GM21737 (cell line): ENCODE measurements around the gene ABCG5.

Source experiments
- ATAC-seq: cut with Tn5 transposase; IDR thresholded peaks from one replicate; pipeline ENCODE4 v1.9.1; 2021; ENCODE audit warnings: mild to moderate bottlenecking, moderate library complexity; ENCODE audit not compliant: unreplicated experiment

ABCG5 gene

GRCh38 chr2:43842866-43843226 lies 4.2 kb upstream of the ABCG5 start:
- ATAC-seq, result no peak

GRCh38 chr2:43841949-43842865 lies 3.6 kb upstream of the ABCG5 start:
- ATAC-seq, result no peak

- no peak for ATAC-seq
Observed at GRCh38 chr2:43840965-43841364, 2.3 kb upstream of the ABCG5 start.

GRCh38 chr2:43839776-43840564 lies 1.3 kb upstream of the ABCG5 start:
- ATAC-seq, result no peak

GRCh38 chr2:43837831-43838559 lies 644 bp downstream of the ABCG5 start:
- ATAC-seq, result no peak

- ATAC-seq, result no peak
Observed at GRCh38 chr2:43837033-43837432, 1.6 kb downstream of the ABCG5 start.

- no peak for ATAC-seq
Observed at GRCh38 chr2:43832457-43832856, 6.2 kb downstream of the ABCG5 start.

GRCh38 chr2:43831543-43832294 lies 6.9 kb downstream of the ABCG5 start:
- no peak for ATAC-seq

- no peak for ATAC-seq
Observed at GRCh38 chr2:43826305-43827250, 12.1 kb downstream of the ABCG5 start.

GRCh38 chr2:43825841-43826240 lies 12.8 kb downstream of the ABCG5 start:
- no peak for ATAC-seq

GRCh38 chr2:43824951-43825493 lies 13.6 kb downstream of the ABCG5 start:
- no peak for ATAC-seq

GRCh38 chr2:43824512-43824911 lies 14.1 kb downstream of the ABCG5 start:
- no peak for ATAC-seq

- no peak for ATAC-seq
Observed at GRCh38 chr2:43823751-43824150, 14.9 kb downstream of the ABCG5 start.

GRCh38 chr2:43822839-43823238 lies 15.8 kb downstream of the ABCG5 start:
- ATAC-seq, result no peak

GRCh38 chr2:43819491-43820163 lies 19.0 kb downstream of the ABCG5 start:
- no peak for ATAC-seq

- no peak for ATAC-seq
Observed at GRCh38 chr2:43818761-43819160, 19.9 kb downstream of the ABCG5 start.

GRCh38 chr2:43814711-43815110 lies 23.9 kb downstream of the ABCG5 start:
- ATAC-seq, result no peak

GRCh38 chr2:43812947-43813346 lies 25.7 kb downstream of the ABCG5 start:
- no peak for ATAC-seq

GRCh38 chr2:43812006-43812405 lies 26.6 kb downstream of the ABCG5 start:
- ATAC-seq, result no peak
